Gastrocnemius medialis (tissue), 4 donors: Measurements from ENCODE around the gene IL12RB2. TPM values are rescaled to one million over a fixed set of nuclear protein-coding genes. Genes with fewer than 3 reads are reported as not detected.

ENCODE experiments used
- ATAC-seq, 2 donors: fragments of 150-250 bp; one replicate each; pipeline ENCODE4 v1.9.1; 2016
- DNase-seq, 2 donors: peaks; one replicate each; pipeline ENCODE4 v3.0.0-alpha.2; 2019
- H3K27ac ChIP-seq, 4 donors: fragments of 200-600 bp; sonication (generic); 1 replicate in 1 of 4; 2 replicates in 3 of 4; pipeline ENCODE4 v1.5.1; 2016 to 2018; ENCODE audit warnings: mild to moderate bottlenecking in 2 of 4, moderate library complexity in 1 of 4
- H3K27me3 ChIP-seq, 3 donors: fragments of 200-600 bp; sonication (generic) in 2 of 3; 1 replicate in 1 of 3; 2 replicates in 2 of 3; pipeline versions ENCODE4 v1.5.1 to v1.6.0; 2016 to 2019; ENCODE audit warnings: mild to moderate bottlenecking in 1 of 3, moderate library complexity in 1 of 3
- H3K36me3 ChIP-seq, 2 donors: fragments of 200-600 bp; sonication (generic) in 1 of 2; one replicate each; pipeline ENCODE4 v1.5.1; 2017 to 2018
- H3K4me1 ChIP-seq, 2 donors: fragments of 200-600 bp; sonication (generic) in 1 of 2; one replicate each; pipeline ENCODE4 v1.5.1; 2016 to 2017; ENCODE audit warnings: mild to moderate bottlenecking in 2 of 2
- H3K4me3 ChIP-seq, 4 donors: fragments of 200-600 bp; sonication (generic) in 3 of 4; 1 replicate in 1 of 4; 2 replicates in 3 of 4; pipeline ENCODE4 v1.5.1; 2016 to 2019; ENCODE audit warnings: mild to moderate bottlenecking in 2 of 4
- H3K9me3 ChIP-seq, 3 donors: fragments of 200-600 bp; sonication (generic) in 2 of 3; 1 replicate in 1 of 3; 2 replicates in 2 of 3; pipeline ENCODE4 v1.5.1; 2016 to 2019
- CTCF ChIP-seq, 5 experiments: fragments of 450-650 bp in 3 of 5; fragments of 200-600 bp in 2 of 5; sonication (generic) in 2 of 5; IDR thresholded peaks in 4 of 5; conservative IDR thresholded peaks in 1 of 5; 1 replicate in 4 of 5; 2 replicates in 1 of 5; pipeline ENCODE4 v1.5.1; 2016 to 2019; ENCODE audit warnings: antibody characterized with exemption in 5 of 5, mild to moderate bottlenecking in 3 of 5, moderate library complexity in 3 of 5
- POLR2A ChIP-seq, 2 donors: fragments of 450-650 bp; IDR thresholded peaks; one replicate each; pipeline ENCODE4 v1.6.1; 2017; ENCODE audit warnings: antibody characterized with exemption in 2 of 2, mild to moderate bottlenecking in 2 of 2, moderate library complexity in 2 of 2
- in situ Hi-C, 4 donors: fragments of 200-750 bp; cut with MboI; loops; one replicate each; pipeline versions ENCODE4 v1.15.0 to v1.8.0; 2017; ENCODE audit warnings: low sequenced_read_pairs in 4 of 4
- intact Hi-C: fragments of 100-400 bp; cut with DNase I; formaldehyde crosslinking; loops from one replicate; pipeline ENCODE4 v1.15.1; 2023; ENCODE audit warnings: low total_unique reads
- total RNA-seq, 4 donors: library from RNA; depleted of rRNA; stranded (reverse); fragments of >200 nt; gene quantifications; one replicate each; pipeline versions ENCODE4 v1.1.0 to v1.2.3, GENCODE V29; 2016

Gene IL12RB2
- total RNA-seq, 4 donors from 2014 or later, result 3.2 to 14.0 (median 9.2) TPM

DNA sequence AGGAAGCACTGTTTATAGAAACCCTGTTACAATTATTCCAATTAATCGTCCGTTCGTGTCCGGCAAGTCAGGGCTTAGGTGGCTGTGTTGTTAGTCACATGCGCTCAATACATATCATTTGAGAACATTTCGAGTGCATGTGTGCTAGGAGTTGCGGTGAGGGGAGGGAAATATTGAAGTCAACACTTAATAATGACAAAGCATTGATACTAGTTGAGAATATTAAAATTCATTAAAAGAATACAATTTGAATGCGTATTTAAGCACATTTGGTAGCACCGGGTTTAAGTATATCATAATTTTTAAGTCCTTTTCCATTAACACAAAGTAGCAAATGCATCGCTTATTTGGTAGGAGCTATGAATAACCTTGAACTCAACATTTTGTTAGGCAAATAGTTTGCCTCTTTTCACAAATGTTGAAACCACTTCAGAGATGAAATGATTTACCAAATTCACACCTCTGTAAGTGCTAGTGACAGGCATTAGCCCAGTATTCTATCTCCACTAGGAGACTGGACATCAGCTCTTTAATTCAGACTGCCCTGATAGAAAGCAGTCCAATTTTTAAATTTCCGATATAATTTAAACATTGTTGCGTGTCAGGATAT is 123.6 kb downstream of the IL12RB2 start:
- no peak for TF ChIP-seq CTCF (IDR thresholded peaks at IDR 0.05 in 4 of 5, conservative IDR thresholded peaks at IDR 0.05 in 1 of 5)
- no peak for TF ChIP-seq POLR2A (IDR thresholded peaks at IDR 0.05)
- peaks cover 46 to 54% of the 10 kb centered on the region in 2 donors for H3K4me1 ChIP-seq
- intact Hi-C loops (loop anchor here (10.0 kb wide), 2 partner anchors 86 to 506 kb away; partner anchors contain the start of genes DNAI4 and MIER1), in situ Hi-C loops (no loop called here)
- peak overlapping the region; percentile 82 to 96 (median 90) for H3K4me3 ChIP-seq
- no peaks in the 10 kb centered on the region for H3K9me3 ChIP-seq
- no peaks in the 10 kb centered on the region for H3K36me3 ChIP-seq
- no peaks in the 10 kb centered on the region for H3K27me3 ChIP-seq
- DNase-seq (no peak), ATAC-seq (no peak)
- peak overlapping the region; percentile 93 to 99 (median 97) for H3K27ac ChIP-seq

DNA sequence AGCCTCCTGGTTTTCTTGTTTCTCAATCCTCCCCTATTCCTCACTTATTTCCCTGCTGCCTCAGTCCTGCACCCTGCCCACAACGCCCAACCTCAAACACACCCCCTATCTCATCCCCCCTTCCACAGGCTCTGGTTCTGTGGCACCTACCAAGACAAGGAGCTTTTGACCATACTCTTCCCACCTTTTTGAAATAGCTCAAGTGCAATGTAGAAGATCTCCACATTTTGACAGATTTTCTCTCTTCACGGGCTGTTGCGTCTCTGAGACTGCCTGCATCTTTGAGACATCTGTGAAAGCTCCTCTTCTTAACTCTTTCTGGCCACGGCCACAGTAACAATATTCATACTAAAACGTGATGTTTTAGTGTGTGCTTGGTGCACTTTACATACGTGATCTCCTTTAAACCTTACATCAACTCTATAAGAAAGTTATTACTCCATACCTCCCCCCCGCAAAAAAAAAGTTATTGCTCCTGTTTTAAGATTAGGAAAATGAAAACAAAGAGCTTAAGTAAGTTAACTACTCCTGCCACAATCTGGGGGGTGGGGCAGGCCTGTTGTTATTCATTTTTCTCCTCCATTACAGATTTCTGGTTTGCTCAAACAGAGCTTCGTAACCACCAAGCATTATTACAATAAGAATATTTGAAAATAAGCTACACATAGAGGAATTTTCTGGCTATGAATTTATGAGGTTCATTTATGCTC is 124.4 kb downstream of the IL12RB2 start:
- intact Hi-C loops, result loop anchor here (10.0 kb wide), 2 partner anchors 87 to 507 kb away; partner anchors contain the start of genes DNAI4 and MIER1
- peak overlapping the region in 3 of 4 donors; percentile 82 to 96 (median 96) for H3K4me3 ChIP-seq

DNA sequence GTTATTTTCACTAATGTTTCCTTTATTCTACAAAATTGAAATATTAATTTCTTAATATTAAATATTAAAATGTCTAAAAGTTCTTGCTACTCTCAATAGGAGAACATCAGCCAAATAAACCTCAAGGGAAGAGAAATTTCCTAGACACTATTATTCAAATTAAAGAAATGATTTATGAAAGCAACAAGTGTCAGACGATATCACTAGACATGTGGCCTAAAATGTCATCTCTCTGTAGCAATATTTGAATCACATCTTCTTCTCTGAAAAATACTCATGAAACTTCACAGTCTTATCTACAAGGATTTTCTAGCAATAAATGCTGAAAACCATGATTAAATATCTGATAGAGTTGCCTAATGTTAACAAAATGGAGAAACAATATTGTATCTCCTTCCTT is 125.1 kb downstream of the IL12RB2 start:
- Histone ChIP-seq H3K4me3 (no peak overlapping the region), H3K27me3 (no peaks in the 10 kb centered on the region), H3K27ac (peak overlapping the region; percentile 93 to 99 (median 97)), H3K9me3 (no peaks in the 10 kb centered on the region), H3K36me3 (no peaks in the 10 kb centered on the region), H3K4me1 (peaks cover 31 to 39% of the 10 kb centered on the region in 2 donors)
- in situ Hi-C loops, result no loop called here
- no peak for ATAC-seq
- no peak for DNase-seq
- no peak for TF ChIP-seq POLR2A (IDR thresholded peaks at IDR 0.05)
- no peak for TF ChIP-seq CTCF (IDR thresholded peaks at IDR 0.05 in 4 of 5, conservative IDR thresholded peaks at IDR 0.05 in 1 of 5)
- intact Hi-C loops, result loop anchor here (10.0 kb wide), 2 partner anchors 88 to 508 kb away; partner anchors contain the start of genes DNAI4 and MIER1

More for the DNA sequence above, 124.4 kb downstream of the IL12RB2 start:
- Histone ChIP-seq H3K9me3 (no peaks in the 10 kb centered on the region), H3K4me1 (peaks cover 38 to 46% of the 10 kb centered on the region in 2 donors), H3K27ac (peak overlapping the region; percentile 93 to 99 (median 97)), H3K27me3 (no peaks in the 10 kb centered on the region), H3K36me3 (no peaks in the 10 kb centered on the region)
- in situ Hi-C loops, result no loop called here
- TF ChIP-seq POLR2A (IDR thresholded peaks at IDR 0.05), result no peak
- DNase-seq, result peak in 1 of 2 donors; percentile 28
- ATAC-seq, result no peak

- DNase-seq, result no peak
- TF ChIP-seq CTCF (IDR thresholded peaks at IDR 0.05 in 4 of 5, conservative IDR thresholded peaks at IDR 0.05 in 1 of 5) (no peak), POLR2A (IDR thresholded peaks at IDR 0.05) (no peak)
- Histone ChIP-seq H3K27me3 (no peaks in the 10 kb centered on the region), H3K27ac (peak overlapping the region; percentile 93 to 99 (median 97)), H3K4me1 (peaks cover 36 to 39% of the 10 kb centered on the region in 2 donors), H3K36me3 (no peaks in the 10 kb centered on the region), H3K4me3 (no peak overlapping the region), H3K9me3 (no peaks in the 10 kb centered on the region)
- intact Hi-C loops (loop anchor here (10.0 kb wide), 2 partner anchors 89 to 509 kb away; partner anchors contain the start of genes DNAI4 and MIER1), in situ Hi-C loops (no loop called here)
- ATAC-seq, result no peak
These were observed 126.2 kb downstream of the IL12RB2 start for GRCh38 chr1:67433837-67434236.

DNA sequence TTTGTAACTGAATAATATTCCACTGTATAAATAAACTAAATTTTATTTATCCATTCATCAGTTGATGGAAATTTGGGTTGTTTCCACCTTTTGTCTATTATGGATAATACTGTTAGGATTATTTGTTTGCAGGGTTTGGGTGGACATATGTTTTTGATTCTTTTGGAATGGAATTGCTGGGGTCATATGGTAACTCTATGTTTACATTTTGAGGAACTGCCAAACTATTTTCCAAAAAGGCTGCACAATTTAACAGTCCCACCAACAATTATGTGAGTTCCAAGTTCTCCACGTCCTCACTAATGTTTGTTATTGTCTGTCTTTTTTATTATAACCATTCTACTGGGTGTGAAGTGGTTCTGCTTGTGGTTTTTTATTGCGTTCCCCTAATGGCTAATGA is 126.8 kb downstream of the IL12RB2 start:
- no peaks in the 10 kb centered on the region for H3K9me3 ChIP-seq
- H3K27ac ChIP-seq, result peak overlapping the region in 3 of 4 donors; percentile 93 to 98 (median 96)
- peaks cover 36 to 43% of the 10 kb centered on the region in 2 donors for H3K4me1 ChIP-seq
- intact Hi-C loops (loop anchor here (10.0 kb wide), 2 partner anchors 90 to 510 kb away; partner anchors contain the start of genes DNAI4 and MIER1), in situ Hi-C loops (no loop called here)
- ATAC-seq, result no peak
- no peaks in the 10 kb centered on the region for H3K27me3 ChIP-seq
- H3K4me3 ChIP-seq, result no peak overlapping the region
- DNase-seq, result no peak
- H3K36me3 ChIP-seq, result no peaks in the 10 kb centered on the region
- TF ChIP-seq CTCF (IDR thresholded peaks at IDR 0.05 in 4 of 5, conservative IDR thresholded peaks at IDR 0.05 in 1 of 5) (no peak), POLR2A (IDR thresholded peaks at IDR 0.05) (no peak)
